ENCODE results near the gene ZFYVE1.
"Not testable (repeated sequence)": the region's sequence is repeated elsewhere in the genome, so short reads cannot be mapped to it uniquely, and the experiment has no call there.

ZFYVE1 gene

GRCh38 chr14:73007835-73008234 lies 19.1 kb downstream of the ZFYVE1 start:
- Histone ChIP-seq H3K27ac (peak overlapping the region in 4 of 21 experiments; percentile 24 to 78 (median 54)), H3K4me3 (no peak overlapping the region)

- not testable (repeated sequence) for H3K4me3 ChIP-seq, H3K27ac ChIP-seq
Measured at GRCh38 chr14:73004641-73005040, 22.3 kb downstream of the ZFYVE1 start.

GRCh38 chr14:73003681-73004080 lies 23.2 kb downstream of the ZFYVE1 start:
- H3K27ac ChIP-seq: no peak overlapping the region
- no peak overlapping the region for H3K4me3 ChIP-seq

- H3K27ac ChIP-seq: no peak overlapping the region
- H3K4me3 ChIP-seq: no peak overlapping the region
Measured at GRCh38 chr14:73000073-73000472, 26.8 kb downstream of the ZFYVE1 start.

GRCh38 chr14:72999316-72999715 lies 27.6 kb downstream of the ZFYVE1 start:
- H3K4me3 ChIP-seq: no peak overlapping the region
- no peak overlapping the region for H3K27ac ChIP-seq

GRCh38 chr14:72998252-72998903 lies 28.5 kb downstream of the ZFYVE1 start:
- Histone ChIP-seq H3K4me3 (no peak overlapping the region), H3K27ac (no peak overlapping the region)

GRCh38 chr14:72996916-72997315 lies 30.0 kb downstream of the ZFYVE1 start:
- H3K27ac ChIP-seq: no peak overlapping the region
- no peak overlapping the region for H3K4me3 ChIP-seq

- no peak overlapping the region for H3K27ac ChIP-seq
- no peak overlapping the region for H3K4me3 ChIP-seq
Measured at GRCh38 chr14:72990171-72990570, 36.7 kb downstream of the ZFYVE1 start.

GRCh38 chr14:72986857-72987256 lies 40.0 kb downstream of the ZFYVE1 start:
- H3K27ac ChIP-seq: no peak overlapping the region
- no peak overlapping the region for H3K4me3 ChIP-seq

- Histone ChIP-seq H3K4me3 (no peak overlapping the region), H3K27ac (no peak overlapping the region)
Measured at GRCh38 chr14:72986214-72986613, 40.7 kb downstream of the ZFYVE1 start.

- H3K27ac ChIP-seq: no peak overlapping the region
- H3K4me3 ChIP-seq: no peak overlapping the region
Measured at GRCh38 chr14:72982146-72982708, 44.7 kb downstream of the ZFYVE1 start.

GRCh38 chr14:72980863-72981262 lies 46.0 kb downstream of the ZFYVE1 start:
- Histone ChIP-seq H3K4me3 (no peak overlapping the region), H3K27ac (no peak overlapping the region)

GRCh38 chr14:72978856-72979255 lies 48.0 kb downstream of the ZFYVE1 start:
- Histone ChIP-seq H3K4me3 (no peak overlapping the region), H3K27ac (no peak overlapping the region)

GRCh38 chr14:72975770-72976169 lies 51.1 kb downstream of the ZFYVE1 start:
- no peak overlapping the region for H3K27ac ChIP-seq

GRCh38 chr14:72974661-72975060 lies 52.2 kb downstream of the ZFYVE1 start:
- no peak overlapping the region for H3K4me3 ChIP-seq
- H3K27ac ChIP-seq: no peak overlapping the region

More at GRCh38 chr14:72975770-72976169, 51.1 kb downstream of the ZFYVE1 start:
- H3K4me3 ChIP-seq: no peak overlapping the region

- H3K4me3 ChIP-seq: no peak overlapping the region
- no peak overlapping the region for H3K27ac ChIP-seq
Measured at GRCh38 chr14:72970824-72971434, 56.0 kb downstream of the ZFYVE1 start.

- no peak overlapping the region for H3K4me3 ChIP-seq
- no peak overlapping the region for H3K27ac ChIP-seq
Measured at GRCh38 chr14:72970058-72970630, 56.8 kb downstream of the ZFYVE1 start.

- no peak overlapping the region for H3K27ac ChIP-seq
- H3K4me3 ChIP-seq: no peak overlapping the region
Measured at GRCh38 chr14:72968316-72968715, 58.6 kb downstream of the ZFYVE1 start.

GRCh38 chr14:72966038-72966437 lies 60.9 kb downstream of the ZFYVE1 start:
- Histone ChIP-seq H3K4me3 (no peak overlapping the region), H3K27ac (no peak overlapping the region)

- H3K4me3 ChIP-seq: no peak overlapping the region
Measured at GRCh38 chr14:72965249-72965648, 61.7 kb downstream of the ZFYVE1 start.

GRCh38 chr14:72962829-72963312 lies 64.0 kb downstream of the ZFYVE1 start:
- no peak overlapping the region for H3K4me3 ChIP-seq
- peak overlapping the region in 1 of 21 experiments; percentile 34 for H3K27ac ChIP-seq

More at GRCh38 chr14:72965249-72965648, 61.7 kb downstream of the ZFYVE1 start:
- no peak overlapping the region for H3K27ac ChIP-seq

Data from skin epidermis (tissue), 12 donors.